PFSK-1 (cell line): ENCODE results near the gene TSHB.

ENCODE experiments used
- POLR2AphosphoS5 ChIP-seq: IDR thresholded peaks from 2 replicates; pipeline ENCODE4 v1.6.1; 2012; ENCODE audit warnings: low read depth, mild to moderate bottlenecking, control low read depth, low read length, moderate library complexity
- SIN3A ChIP-seq: IDR thresholded peaks from 2 replicates; pipeline ENCODE4 v1.6.1; 2012; ENCODE audit warnings: mild to moderate bottlenecking, low read length, moderate library complexity, borderline replicate concordance; ENCODE audit not compliant: insufficient read depth
- TF ChIP-seq, protein P1 (sequence below), 2 experiments: IDR thresholded peaks; 2 replicates each; pipeline versions ENCODE4 v1.6.1 to v1.8.0; 2011 to 2012; ENCODE audit warnings: low read depth in 2 of 2, low read length in 2 of 2, control low read depth in 1 of 2, inconsistent platforms in 1 of 2, mild to moderate bottlenecking in 1 of 2, moderate library complexity in 1 of 2; ENCODE audit not compliant: insufficient read depth in 1 of 2

DNA sequence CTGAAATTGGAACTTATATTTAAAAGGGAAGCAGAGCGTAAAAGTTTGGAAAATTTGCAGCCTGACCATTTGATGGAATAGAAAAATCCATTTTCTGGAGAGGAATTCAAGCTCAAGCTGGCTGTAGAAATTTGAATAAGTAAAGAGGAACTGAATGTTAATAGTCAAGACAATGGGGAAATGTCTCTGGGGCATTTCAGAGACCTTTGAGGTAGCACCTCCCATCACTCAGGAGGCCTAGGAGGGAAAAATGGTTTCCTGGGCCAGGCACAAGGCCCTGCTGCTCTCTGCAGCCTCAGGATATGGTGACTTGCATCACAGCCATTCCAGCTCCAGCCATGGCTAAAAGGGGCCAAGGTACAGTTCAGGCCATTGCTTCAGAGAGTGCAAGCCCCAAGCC, 17.6 kb upstream of the TSHB start:
- no peak for TF ChIP-seq POLR2AphosphoS5
- TF ChIP-seq SIN3A = no peak
- TF ChIP-seq, protein P1, sequence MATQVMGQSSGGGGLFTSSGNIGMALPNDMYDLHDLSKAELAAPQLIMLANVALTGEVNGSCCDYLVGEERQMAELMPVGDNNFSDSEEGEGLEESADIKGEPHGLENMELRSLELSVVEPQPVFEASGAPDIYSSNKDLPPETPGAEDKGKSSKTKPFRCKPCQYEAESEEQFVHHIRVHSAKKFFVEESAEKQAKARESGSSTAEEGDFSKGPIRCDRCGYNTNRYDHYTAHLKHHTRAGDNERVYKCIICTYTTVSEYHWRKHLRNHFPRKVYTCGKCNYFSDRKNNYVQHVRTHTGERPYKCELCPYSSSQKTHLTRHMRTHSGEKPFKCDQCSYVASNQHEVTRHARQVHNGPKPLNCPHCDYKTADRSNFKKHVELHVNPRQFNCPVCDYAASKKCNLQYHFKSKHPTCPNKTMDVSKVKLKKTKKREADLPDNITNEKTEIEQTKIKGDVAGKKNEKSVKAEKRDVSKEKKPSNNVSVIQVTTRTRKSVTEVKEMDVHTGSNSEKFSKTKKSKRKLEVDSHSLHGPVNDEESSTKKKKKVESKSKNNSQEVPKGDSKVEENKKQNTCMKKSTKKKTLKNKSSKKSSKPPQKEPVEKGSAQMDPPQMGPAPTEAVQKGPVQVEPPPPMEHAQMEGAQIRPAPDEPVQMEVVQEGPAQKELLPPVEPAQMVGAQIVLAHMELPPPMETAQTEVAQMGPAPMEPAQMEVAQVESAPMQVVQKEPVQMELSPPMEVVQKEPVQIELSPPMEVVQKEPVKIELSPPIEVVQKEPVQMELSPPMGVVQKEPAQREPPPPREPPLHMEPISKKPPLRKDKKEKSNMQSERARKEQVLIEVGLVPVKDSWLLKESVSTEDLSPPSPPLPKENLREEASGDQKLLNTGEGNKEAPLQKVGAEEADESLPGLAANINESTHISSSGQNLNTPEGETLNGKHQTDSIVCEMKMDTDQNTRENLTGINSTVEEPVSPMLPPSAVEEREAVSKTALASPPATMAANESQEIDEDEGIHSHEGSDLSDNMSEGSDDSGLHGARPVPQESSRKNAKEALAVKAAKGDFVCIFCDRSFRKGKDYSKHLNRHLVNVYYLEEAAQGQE (IDR thresholded peaks at IDR 0.05; ENCODE audit: insufficient read depth in 1 of 2, low read depth in 2 of 2, low read length in 2 of 2) = no peak
